ENCODE data around the gene MATCAP1. TPM values are rescaled to one million over a fixed set of nuclear protein-coding genes. Genes with fewer than 3 reads are reported as not detected.
A peak's percentile ranks its signal among the peaks of the same experiment; 100 is the strongest.

The MATCAP1 gene
- total and polyA plus RNA-seq, 2 experiments from 2014 or later: 53.7 to 78.1 TPM

DNA sequence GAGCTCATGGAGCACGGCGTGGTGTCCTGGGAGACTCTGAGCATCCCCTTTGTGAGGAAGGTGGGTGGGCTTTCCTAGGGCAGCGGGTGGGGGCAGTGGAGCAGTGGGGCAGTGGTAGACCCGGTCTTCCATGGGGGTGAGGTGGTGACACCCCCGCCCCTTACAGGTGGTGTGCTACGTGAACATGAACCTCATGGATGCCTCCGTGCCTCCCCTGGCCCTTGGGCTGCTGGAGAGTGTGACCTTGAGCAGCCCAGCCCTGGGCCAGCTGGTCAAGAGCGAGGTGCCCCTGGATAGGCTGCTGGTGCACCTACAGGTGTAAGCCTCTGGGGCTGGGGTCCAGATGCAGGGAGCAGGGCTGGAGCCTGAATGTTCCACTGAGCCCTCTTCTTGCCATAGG is 16.7 kb upstream of the MATCAP1 start:
- Histone ChIP-seq H3K4me3 (no peak overlapping the region), H3K4me1 (ENCODE audit: low read depth) (no peaks in the 10 kb centered on the region), H3K27me3 (no peaks in the 10 kb centered on the region), H3K36me3 (peaks cover 26% of the 10 kb centered on the region), H3K27ac (no peak overlapping the region), H3K9me3 (ENCODE audit: low read depth) (no peaks in the 10 kb centered on the region)
- TF ChIP-seq, protein P1, sequence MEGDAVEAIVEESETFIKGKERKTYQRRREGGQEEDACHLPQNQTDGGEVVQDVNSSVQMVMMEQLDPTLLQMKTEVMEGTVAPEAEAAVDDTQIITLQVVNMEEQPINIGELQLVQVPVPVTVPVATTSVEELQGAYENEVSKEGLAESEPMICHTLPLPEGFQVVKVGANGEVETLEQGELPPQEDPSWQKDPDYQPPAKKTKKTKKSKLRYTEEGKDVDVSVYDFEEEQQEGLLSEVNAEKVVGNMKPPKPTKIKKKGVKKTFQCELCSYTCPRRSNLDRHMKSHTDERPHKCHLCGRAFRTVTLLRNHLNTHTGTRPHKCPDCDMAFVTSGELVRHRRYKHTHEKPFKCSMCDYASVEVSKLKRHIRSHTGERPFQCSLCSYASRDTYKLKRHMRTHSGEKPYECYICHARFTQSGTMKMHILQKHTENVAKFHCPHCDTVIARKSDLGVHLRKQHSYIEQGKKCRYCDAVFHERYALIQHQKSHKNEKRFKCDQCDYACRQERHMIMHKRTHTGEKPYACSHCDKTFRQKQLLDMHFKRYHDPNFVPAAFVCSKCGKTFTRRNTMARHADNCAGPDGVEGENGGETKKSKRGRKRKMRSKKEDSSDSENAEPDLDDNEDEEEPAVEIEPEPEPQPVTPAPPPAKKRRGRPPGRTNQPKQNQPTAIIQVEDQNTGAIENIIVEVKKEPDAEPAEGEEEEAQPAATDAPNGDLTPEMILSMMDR (IDR thresholded peaks at IDR 0.05; ENCODE audit: low read depth, low read length): no peak
- no peak for DNase-seq (ENCODE audit: low read depth in 1 of 2, low spot score in 1 of 2)

DNA sequence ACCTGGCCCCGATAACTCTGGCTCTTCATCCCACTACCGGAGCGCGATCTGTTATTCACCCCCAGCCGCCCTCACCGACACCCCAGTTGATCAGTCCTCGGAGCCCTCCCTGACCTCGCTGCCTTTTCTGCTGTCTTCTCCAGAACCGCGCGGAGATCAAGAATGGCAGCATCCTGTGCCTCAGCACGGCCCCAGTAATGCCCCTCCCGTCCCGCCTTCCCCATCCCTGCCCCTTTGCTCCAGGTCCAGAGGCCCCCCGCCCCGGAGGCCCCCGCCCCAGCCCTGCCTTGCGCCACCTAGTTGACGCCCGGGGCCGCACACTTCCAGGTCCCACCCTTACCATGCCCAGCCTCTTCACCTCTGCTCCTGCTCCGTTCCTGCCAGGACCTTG is 16.0 kb upstream of the MATCAP1 start:
- TF ChIP-seq, protein P1 (IDR thresholded peaks at IDR 0.05; ENCODE audit: low read depth, low read length): no peak
- no peaks in the 10 kb centered on the region for H3K4me1 ChIP-seq (ENCODE audit: low read depth)
- H3K4me3 ChIP-seq: no peak overlapping the region
- DNase-seq (ENCODE audit: low read depth in 1 of 2, low spot score in 1 of 2): no peak
- no peak overlapping the region for H3K27ac ChIP-seq
- no peaks in the 10 kb centered on the region for H3K27me3 ChIP-seq
- no peaks in the 10 kb centered on the region for H3K9me3 ChIP-seq (ENCODE audit: low read depth)
- peaks cover 33% of the 10 kb centered on the region for H3K36me3 ChIP-seq

DNA sequence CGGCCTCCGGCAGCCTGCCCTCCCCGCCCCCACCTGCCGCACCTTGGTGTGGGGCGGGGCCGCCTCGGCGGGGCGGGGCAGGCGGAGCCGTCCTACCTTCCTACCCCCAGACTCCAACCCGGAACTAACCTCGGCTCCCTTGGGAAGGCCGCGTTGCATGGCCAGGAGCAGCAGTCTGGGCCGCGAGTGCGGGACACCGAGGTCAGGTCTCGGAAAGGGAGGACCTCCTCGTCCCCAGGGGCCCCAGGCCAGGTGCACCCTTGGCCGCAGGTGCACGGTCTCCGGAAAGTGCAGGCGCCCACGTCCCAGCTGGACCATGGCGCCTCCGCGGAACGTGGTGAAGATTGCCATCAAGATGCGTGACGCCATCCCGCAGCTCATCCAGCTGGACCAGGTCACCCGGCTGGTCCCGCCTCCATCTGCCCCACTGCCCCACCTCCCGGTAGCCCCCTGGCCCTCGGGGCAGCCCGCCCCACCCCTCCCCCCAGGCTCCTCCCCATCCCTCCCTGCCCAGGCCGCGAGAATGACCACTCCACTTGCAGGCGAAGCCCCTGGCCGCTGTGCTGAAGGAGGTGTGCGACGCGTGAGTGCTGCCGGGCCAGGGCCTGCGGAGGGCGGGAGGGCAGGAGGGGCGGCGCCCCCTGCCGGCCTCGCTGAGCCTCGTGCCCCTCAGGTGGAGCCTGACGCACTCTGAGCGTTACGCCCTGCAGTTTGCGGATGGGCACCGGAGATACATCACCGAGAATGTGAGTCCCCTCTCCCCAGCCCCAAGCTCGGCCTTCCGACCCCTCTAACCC is 15.4 kb upstream of the MATCAP1 start, which contains the start of gene ELMO3:
ELMO3 (plus strand) TSS at position 121 of the 797 bp plus-strand sequence; CDS start at position 317, 196 bp downstream.
- Histone ChIP-seq H3K27ac (no peak within 1 kb of the TSS), H3K36me3 (peaks cover 36% of the 10 kb centered on the region), H3K4me3 (no peak within 1 kb of the TSS), H3K9me3 (ENCODE audit: low read depth) (no peaks in the 10 kb centered on the region), H3K4me1 (ENCODE audit: low read depth) (no peaks in the 10 kb centered on the region), H3K27me3 (no peaks in the 10 kb centered on the region)
- TF ChIP-seq, protein P1 (IDR thresholded peaks at IDR 0.05; ENCODE audit: low read depth, low read length): peak; percentile 44
- DNase-seq (ENCODE audit: low read depth in 1 of 2, low spot score in 1 of 2): peak in 1 of 2 donors; percentile 71

DNA sequence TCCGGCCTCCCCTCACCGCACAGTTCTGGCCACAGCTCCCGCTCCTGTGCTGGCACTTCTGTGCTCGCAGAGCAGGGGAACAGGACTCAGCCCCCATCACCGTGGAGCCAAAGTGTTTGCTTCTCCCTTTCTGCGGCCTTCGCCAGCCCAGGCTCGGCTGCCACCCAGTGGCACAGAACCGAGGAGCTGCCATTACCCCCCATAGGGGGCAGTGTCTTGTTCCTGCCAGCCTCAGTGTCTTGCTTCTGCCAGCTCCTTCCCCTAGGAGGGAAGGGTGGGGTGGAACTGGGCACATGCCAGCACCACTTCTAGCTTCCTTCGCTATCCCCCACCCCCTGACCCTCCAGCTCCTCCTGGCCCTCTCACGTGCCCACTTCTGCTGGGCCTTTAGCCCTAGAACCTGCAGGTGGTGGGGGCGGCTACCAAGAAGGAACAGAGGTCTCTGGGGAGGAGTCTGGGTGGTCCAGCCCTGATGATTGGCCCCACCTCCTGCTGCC is 14.5 kb upstream of the MATCAP1 start:
- H3K4me3 ChIP-seq: no peak overlapping the region

DNA sequence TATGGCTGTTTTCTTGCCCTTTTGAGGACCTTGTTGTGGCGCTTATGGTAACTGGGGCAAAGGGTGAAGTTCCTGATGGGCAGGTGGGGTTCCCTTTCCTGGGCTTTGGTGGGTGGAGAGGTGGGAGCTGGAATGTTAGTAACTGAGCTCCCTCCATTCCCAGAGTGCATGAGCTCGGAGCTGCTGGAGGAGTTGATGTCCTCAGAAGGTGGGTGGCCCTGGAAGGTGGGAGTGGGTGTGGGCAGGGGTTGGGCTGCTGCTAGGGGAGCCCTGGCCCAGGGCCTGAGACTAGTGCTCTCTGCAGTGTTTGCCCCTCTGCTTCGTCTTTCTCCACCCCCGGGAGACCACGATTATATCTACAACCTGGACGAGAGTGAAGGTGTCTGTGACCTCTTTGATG is 13.9 kb upstream of the MATCAP1 start:
- Histone ChIP-seq H3K36me3 (peaks cover 34% of the 10 kb centered on the region), H3K27me3 (no peaks in the 10 kb centered on the region), H3K9me3 (ENCODE audit: low read depth) (no peaks in the 10 kb centered on the region), H3K4me3 (no peak overlapping the region), H3K4me1 (ENCODE audit: low read depth) (peaks cover 6% of the 10 kb centered on the region), H3K27ac (no peak overlapping the region)
- TF ChIP-seq, protein P1 (IDR thresholded peaks at IDR 0.05; ENCODE audit: low read depth, low read length): no peak
- DNase-seq (ENCODE audit: low read depth in 1 of 2, low spot score in 1 of 2): no peak

More for the DNA sequence above, 14.5 kb upstream of the MATCAP1 start:
- H3K27me3 ChIP-seq: no peaks in the 10 kb centered on the region
- no peak overlapping the region for H3K27ac ChIP-seq
- peak; percentile 15 to 37 for DNase-seq (ENCODE audit: low read depth in 1 of 2, low spot score in 1 of 2)
- H3K36me3 ChIP-seq: peaks cover 34% of the 10 kb centered on the region
- peaks cover under 1% of the 10 kb centered on the region for H3K4me1 ChIP-seq (ENCODE audit: low read depth)
- TF ChIP-seq, protein P1 (IDR thresholded peaks at IDR 0.05; ENCODE audit: low read depth, low read length): peak; percentile 57
- H3K9me3 ChIP-seq (ENCODE audit: low read depth): no peaks in the 10 kb centered on the region

All from cardiac muscle cell (in vitro differentiated cells and primary cell).